GM23338 (cell line): ENCODE measurements around the gene RNF151. TPM values are rescaled to one million over a fixed set of nuclear protein-coding genes. Genes with fewer than 3 reads are reported as not detected.

ENCODE experiments used
- ATAC-seq: fragments of 200-7000 bp; cut with Tn5 transposase; 3 replicates; pipeline ENCODE4 v1.9.1; 2020
- DNase-seq: peaks from one replicate; pipeline ENCODE4 v3.0.0-alpha.2; 2015; ENCODE audit warnings: low spot score
- H2AFZ ChIP-seq: fragments of 200-600 bp; sonication (generic); 2 replicates; pipeline ENCODE4 v1.8.0; 2016; ENCODE audit warnings: antibody characterized with exemption, mild to moderate bottlenecking, moderate library complexity
- H3F3A ChIP-seq: fragments of 200-600 bp; sonication (generic); replicated peaks from 2 replicates; pipeline ENCODE4 v1.8.0; 2017; ENCODE audit warnings: antibody characterized with exemption, mixed run types, low read depth
- H3K27ac ChIP-seq: fragments of 200-600 bp; sonication (generic); 2 replicates; pipeline ENCODE4 v1.6.1; 2016; ENCODE audit warnings: low read depth
- H3K27me3 ChIP-seq: fragments of 200-600 bp; sonication (generic); 2 replicates; pipeline ENCODE4 v1.8.0; 2016; ENCODE audit warnings: mild to moderate bottlenecking, mixed run types, moderate library complexity; ENCODE audit not compliant: insufficient read depth
- H3K36me3 ChIP-seq: fragments of 200-600 bp; sonication (generic); 2 replicates; pipeline ENCODE4 v1.8.0; 2016; ENCODE audit warnings: mild to moderate bottlenecking; ENCODE audit not compliant: insufficient read depth
- H3K4me1 ChIP-seq: fragments of 200-600 bp; sonication (generic); 2 replicates; pipeline ENCODE4 v1.8.0; 2016; ENCODE audit warnings: mild to moderate bottlenecking, moderate library complexity; ENCODE audit not compliant: insufficient read depth
- H3K4me2 ChIP-seq: fragments of 200-600 bp; sonication (generic); 2 replicates; pipeline ENCODE4 v1.7.1; 2017; ENCODE audit warnings: mixed run types
- H3K4me3 ChIP-seq: fragments of 200-600 bp; sonication (generic); 2 replicates; pipeline ENCODE4 v1.6.1; 2016; ENCODE audit warnings: mixed run types
- H3K79me2 ChIP-seq: fragments of 200-600 bp; sonication (generic); replicated peaks from 2 replicates; pipeline ENCODE4 v1.8.0; 2017; ENCODE audit warnings: mild to moderate bottlenecking; ENCODE audit not compliant: insufficient read depth
- H3K9me2 ChIP-seq: fragments of 200-600 bp; sonication (generic); 2 replicates; pipeline ENCODE4 v1.8.0; 2017; ENCODE audit not compliant: insufficient read depth
- H4K20me1 ChIP-seq: fragments of 200-600 bp; sonication (generic); replicated peaks from 2 replicates; pipeline ENCODE4 v1.8.0; 2017; ENCODE audit warnings: mild to moderate bottlenecking; ENCODE audit not compliant: insufficient read depth
- H3K27ac Mint-ChIP-seq: 2 replicates; pipeline ENCODE4 v1.8.0; 2020; ENCODE audit warnings: inconsistent platforms, mild to moderate bottlenecking, moderate library complexity, mixed read lengths
- H3K27me3 Mint-ChIP-seq: 3 replicates; pipeline ENCODE4 v1.8.0; 2022; ENCODE audit warnings: low read depth, mild to moderate bottlenecking, moderate library complexity, mixed read lengths, inconsistent platforms; ENCODE audit not compliant: insufficient read depth, poor library complexity
- H3K36me3 Mint-ChIP-seq: 3 replicates; pipeline ENCODE4 v1.8.0; 2021; ENCODE audit warnings: low read depth, mild to moderate bottlenecking, inconsistent platforms, moderate library complexity, mixed read lengths
- H3K4me1 Mint-ChIP-seq: 3 replicates; pipeline ENCODE4 v1.8.0; 2020; ENCODE audit warnings: mild to moderate bottlenecking, inconsistent platforms, mixed read lengths
- H3K4me3 Mint-ChIP-seq: 3 replicates; pipeline ENCODE4 v1.8.0; 2021; ENCODE audit warnings: moderate library complexity, mild to moderate bottlenecking, inconsistent platforms, mixed read lengths
- H3K9me3 Mint-ChIP-seq: 3 replicates; pipeline ENCODE4 v1.8.0; 2020; ENCODE audit warnings: moderate library complexity, mild to moderate bottlenecking, inconsistent platforms, mixed read lengths
- CREB1 ChIP-seq: fragments of 250-450 bp; sonication (Bioruptor Pico); IDR thresholded peaks from 2 replicates; pipeline ENCODE4 v1.5.0; 2020; ENCODE audit warnings: low read depth, mild to moderate bottlenecking, moderate library complexity
- ETS1 ChIP-seq: IDR thresholded peaks from 2 replicates; pipeline ENCODE4 v1.6.1; 2016; ENCODE audit warnings: antibody characterized with exemption
- EZH2 ChIP-seq: fragments of 200-600 bp; sonication (generic); IDR thresholded peaks from one replicate; pipeline ENCODE4 v1.8.0; 2017; ENCODE audit warnings: antibody characterized with exemption, mild to moderate bottlenecking, low read depth; ENCODE audit not compliant: unreplicated experiment
- EZH2phosphoT487 ChIP-seq: fragments of 200-600 bp; sonication (generic); IDR thresholded peaks from one replicate; pipeline ENCODE4 v1.8.1; 2018; ENCODE audit warnings: antibody characterized with exemption; ENCODE audit not compliant: unreplicated experiment
- JUNB ChIP-seq: IDR thresholded peaks from one replicate; pipeline ENCODE4 v1.6.1; 2016; ENCODE audit warnings: antibody characterized with exemption; ENCODE audit not compliant: unreplicated experiment
- NANOG ChIP-seq: IDR thresholded peaks from 2 replicates; pipeline ENCODE4 v1.6.1; 2016; ENCODE audit warnings: antibody characterized with exemption, borderline replicate concordance
- POLR2AphosphoS5 ChIP-seq: IDR thresholded peaks from 2 replicates; pipeline ENCODE4 v1.6.1; 2016; ENCODE audit warnings: antibody characterized with exemption, low read depth
- STAT1 ChIP-seq: IDR thresholded peaks from one replicate; pipeline ENCODE4 v1.6.1; 2016; ENCODE audit warnings: antibody characterized with exemption; ENCODE audit not compliant: unreplicated experiment
- ZNF114 ChIP-seq: fragments of 250-450 bp; sonication (Bioruptor Pico); IDR thresholded peaks from 2 replicates; pipeline ENCODE4 v1.5.0; 2020; ENCODE audit warnings: mild to moderate bottlenecking, moderate library complexity
- ZNF331 ChIP-seq: fragments of 250-450 bp; sonication (Bioruptor Pico); IDR thresholded peaks from 2 replicates; pipeline ENCODE4 v1.5.0; 2020; ENCODE audit warnings: low read depth, mild to moderate bottlenecking, moderate library complexity
- polyA plus RNA-seq: library from polyadenylated mRNA; unstranded; fragments of >200 nt; fragmentation: Nextera tagmentation; extraction: Ambion mirVana; gene quantifications from 2 replicates; pipeline ENCODE4 v1.2.1, GENCODE V29; 2016
- total RNA-seq: library from RNA; depleted of rRNA; stranded (reverse); fragments of >200 nt; shearing (Covaris generic); gene quantifications from 2 replicates; pipeline ENCODE4 v1.2.3, GENCODE V29; 2014
- TF ChIP-seq, protein P1 (sequence below), 2 experiments: fragments of 200-600 bp in 1 of 2; sonication (generic) in 1 of 2; conservative IDR thresholded peaks; 2 replicates each; pipeline versions ENCODE4 v1.5.1 to v1.6.1; 2016 to 2017; ENCODE audit warnings: antibody characterized with exemption in 2 of 2, low read depth in 2 of 2, mild to moderate bottlenecking in 2 of 2, moderate library complexity in 1 of 2
- TF ChIP-seq, protein P2 (sequence below): IDR thresholded peaks from one replicate; pipeline ENCODE4 v1.6.1; 2018; ENCODE audit warnings: antibody characterized with exemption; ENCODE audit not compliant: unreplicated experiment
- TF ChIP-seq, protein P3 (sequence below): fragments of 250-450 bp; sonication (Bioruptor Pico); IDR thresholded peaks from 2 replicates; pipeline ENCODE4 v1.5.0; 2020; ENCODE audit warnings: mild to moderate bottlenecking, moderate library complexity

RNF151 gene
- total and polyA plus RNA-seq, 2 experiments from 2014 or later, result not detected

DNA sequence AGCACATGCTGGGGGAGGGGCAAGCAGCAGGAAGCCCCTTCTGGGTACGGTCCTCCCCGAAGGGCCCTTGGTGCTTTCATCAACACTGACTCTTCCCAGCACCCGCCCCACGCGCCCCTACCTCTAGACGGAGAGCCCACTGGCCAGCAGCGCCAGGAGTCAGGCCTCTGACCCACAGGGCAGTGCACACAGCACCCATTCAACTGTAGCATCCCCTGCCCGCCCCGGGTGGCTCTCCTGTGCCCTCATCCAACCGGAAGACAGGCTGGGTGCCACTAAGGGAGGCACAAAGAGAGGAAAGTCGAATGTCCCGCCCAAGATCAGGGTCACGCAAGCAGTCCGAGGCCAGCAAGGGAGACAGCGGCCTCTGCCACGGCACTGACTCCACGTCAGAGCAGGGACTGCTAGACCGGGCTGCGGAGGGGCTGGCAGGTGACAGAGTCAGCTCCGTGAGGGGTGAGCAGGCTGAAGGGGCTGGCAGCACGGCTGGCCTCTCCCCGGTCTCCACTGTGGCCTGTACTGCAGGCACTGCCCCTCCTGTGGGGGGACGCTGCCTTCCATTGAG is 33.5 kb upstream of the RNF151 start:
- Histone ChIP-seq H3K27ac (no peak overlapping the region), H4K20me1 (no peaks in the 10 kb centered on the region), H3K27me3 (peaks cover 24% of the 10 kb centered on the region), H3K4me3 (no peak overlapping the region), H3K9me2 (no peaks in the 10 kb centered on the region), H3K79me2 (no peaks in the 10 kb centered on the region), H3F3A (no peaks in the 10 kb centered on the region), H3K36me3 (no peaks in the 10 kb centered on the region), H3K4me2 (no peak overlapping the region), H3K4me1 (0 out of 2 replicates have a peak, but pooled peaks cover 2% of the 10 kb centered on the region), H2AFZ (peak overlapping the region; percentile 52; the same call in 1 of the 2 replicates)
- TF ChIP-seq JUNB, result no peak
- TF ChIP-seq ZNF331 (CRISPR knock-in tag), result no peak
- TF ChIP-seq CREB1 (CRISPR knock-in tag), result no peak
- TF ChIP-seq ZNF114 (CRISPR knock-in tag), result no peak
- TF ChIP-seq EZH2phosphoT487, result no peak
- TF ChIP-seq ETS1, result no peak
- TF ChIP-seq POLR2AphosphoS5, result no peak
- TF ChIP-seq NANOG, result no peak
- TF ChIP-seq, protein P1, sequence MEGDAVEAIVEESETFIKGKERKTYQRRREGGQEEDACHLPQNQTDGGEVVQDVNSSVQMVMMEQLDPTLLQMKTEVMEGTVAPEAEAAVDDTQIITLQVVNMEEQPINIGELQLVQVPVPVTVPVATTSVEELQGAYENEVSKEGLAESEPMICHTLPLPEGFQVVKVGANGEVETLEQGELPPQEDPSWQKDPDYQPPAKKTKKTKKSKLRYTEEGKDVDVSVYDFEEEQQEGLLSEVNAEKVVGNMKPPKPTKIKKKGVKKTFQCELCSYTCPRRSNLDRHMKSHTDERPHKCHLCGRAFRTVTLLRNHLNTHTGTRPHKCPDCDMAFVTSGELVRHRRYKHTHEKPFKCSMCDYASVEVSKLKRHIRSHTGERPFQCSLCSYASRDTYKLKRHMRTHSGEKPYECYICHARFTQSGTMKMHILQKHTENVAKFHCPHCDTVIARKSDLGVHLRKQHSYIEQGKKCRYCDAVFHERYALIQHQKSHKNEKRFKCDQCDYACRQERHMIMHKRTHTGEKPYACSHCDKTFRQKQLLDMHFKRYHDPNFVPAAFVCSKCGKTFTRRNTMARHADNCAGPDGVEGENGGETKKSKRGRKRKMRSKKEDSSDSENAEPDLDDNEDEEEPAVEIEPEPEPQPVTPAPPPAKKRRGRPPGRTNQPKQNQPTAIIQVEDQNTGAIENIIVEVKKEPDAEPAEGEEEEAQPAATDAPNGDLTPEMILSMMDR (conservative IDR thresholded peaks at IDR 0.05; ENCODE audit: low read depth in 2 of 2), result no peak
- TF ChIP-seq, protein P2, sequence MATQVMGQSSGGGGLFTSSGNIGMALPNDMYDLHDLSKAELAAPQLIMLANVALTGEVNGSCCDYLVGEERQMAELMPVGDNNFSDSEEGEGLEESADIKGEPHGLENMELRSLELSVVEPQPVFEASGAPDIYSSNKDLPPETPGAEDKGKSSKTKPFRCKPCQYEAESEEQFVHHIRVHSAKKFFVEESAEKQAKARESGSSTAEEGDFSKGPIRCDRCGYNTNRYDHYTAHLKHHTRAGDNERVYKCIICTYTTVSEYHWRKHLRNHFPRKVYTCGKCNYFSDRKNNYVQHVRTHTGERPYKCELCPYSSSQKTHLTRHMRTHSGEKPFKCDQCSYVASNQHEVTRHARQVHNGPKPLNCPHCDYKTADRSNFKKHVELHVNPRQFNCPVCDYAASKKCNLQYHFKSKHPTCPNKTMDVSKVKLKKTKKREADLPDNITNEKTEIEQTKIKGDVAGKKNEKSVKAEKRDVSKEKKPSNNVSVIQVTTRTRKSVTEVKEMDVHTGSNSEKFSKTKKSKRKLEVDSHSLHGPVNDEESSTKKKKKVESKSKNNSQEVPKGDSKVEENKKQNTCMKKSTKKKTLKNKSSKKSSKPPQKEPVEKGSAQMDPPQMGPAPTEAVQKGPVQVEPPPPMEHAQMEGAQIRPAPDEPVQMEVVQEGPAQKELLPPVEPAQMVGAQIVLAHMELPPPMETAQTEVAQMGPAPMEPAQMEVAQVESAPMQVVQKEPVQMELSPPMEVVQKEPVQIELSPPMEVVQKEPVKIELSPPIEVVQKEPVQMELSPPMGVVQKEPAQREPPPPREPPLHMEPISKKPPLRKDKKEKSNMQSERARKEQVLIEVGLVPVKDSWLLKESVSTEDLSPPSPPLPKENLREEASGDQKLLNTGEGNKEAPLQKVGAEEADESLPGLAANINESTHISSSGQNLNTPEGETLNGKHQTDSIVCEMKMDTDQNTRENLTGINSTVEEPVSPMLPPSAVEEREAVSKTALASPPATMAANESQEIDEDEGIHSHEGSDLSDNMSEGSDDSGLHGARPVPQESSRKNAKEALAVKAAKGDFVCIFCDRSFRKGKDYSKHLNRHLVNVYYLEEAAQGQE, result no peak
- TF ChIP-seq, protein P3, sequence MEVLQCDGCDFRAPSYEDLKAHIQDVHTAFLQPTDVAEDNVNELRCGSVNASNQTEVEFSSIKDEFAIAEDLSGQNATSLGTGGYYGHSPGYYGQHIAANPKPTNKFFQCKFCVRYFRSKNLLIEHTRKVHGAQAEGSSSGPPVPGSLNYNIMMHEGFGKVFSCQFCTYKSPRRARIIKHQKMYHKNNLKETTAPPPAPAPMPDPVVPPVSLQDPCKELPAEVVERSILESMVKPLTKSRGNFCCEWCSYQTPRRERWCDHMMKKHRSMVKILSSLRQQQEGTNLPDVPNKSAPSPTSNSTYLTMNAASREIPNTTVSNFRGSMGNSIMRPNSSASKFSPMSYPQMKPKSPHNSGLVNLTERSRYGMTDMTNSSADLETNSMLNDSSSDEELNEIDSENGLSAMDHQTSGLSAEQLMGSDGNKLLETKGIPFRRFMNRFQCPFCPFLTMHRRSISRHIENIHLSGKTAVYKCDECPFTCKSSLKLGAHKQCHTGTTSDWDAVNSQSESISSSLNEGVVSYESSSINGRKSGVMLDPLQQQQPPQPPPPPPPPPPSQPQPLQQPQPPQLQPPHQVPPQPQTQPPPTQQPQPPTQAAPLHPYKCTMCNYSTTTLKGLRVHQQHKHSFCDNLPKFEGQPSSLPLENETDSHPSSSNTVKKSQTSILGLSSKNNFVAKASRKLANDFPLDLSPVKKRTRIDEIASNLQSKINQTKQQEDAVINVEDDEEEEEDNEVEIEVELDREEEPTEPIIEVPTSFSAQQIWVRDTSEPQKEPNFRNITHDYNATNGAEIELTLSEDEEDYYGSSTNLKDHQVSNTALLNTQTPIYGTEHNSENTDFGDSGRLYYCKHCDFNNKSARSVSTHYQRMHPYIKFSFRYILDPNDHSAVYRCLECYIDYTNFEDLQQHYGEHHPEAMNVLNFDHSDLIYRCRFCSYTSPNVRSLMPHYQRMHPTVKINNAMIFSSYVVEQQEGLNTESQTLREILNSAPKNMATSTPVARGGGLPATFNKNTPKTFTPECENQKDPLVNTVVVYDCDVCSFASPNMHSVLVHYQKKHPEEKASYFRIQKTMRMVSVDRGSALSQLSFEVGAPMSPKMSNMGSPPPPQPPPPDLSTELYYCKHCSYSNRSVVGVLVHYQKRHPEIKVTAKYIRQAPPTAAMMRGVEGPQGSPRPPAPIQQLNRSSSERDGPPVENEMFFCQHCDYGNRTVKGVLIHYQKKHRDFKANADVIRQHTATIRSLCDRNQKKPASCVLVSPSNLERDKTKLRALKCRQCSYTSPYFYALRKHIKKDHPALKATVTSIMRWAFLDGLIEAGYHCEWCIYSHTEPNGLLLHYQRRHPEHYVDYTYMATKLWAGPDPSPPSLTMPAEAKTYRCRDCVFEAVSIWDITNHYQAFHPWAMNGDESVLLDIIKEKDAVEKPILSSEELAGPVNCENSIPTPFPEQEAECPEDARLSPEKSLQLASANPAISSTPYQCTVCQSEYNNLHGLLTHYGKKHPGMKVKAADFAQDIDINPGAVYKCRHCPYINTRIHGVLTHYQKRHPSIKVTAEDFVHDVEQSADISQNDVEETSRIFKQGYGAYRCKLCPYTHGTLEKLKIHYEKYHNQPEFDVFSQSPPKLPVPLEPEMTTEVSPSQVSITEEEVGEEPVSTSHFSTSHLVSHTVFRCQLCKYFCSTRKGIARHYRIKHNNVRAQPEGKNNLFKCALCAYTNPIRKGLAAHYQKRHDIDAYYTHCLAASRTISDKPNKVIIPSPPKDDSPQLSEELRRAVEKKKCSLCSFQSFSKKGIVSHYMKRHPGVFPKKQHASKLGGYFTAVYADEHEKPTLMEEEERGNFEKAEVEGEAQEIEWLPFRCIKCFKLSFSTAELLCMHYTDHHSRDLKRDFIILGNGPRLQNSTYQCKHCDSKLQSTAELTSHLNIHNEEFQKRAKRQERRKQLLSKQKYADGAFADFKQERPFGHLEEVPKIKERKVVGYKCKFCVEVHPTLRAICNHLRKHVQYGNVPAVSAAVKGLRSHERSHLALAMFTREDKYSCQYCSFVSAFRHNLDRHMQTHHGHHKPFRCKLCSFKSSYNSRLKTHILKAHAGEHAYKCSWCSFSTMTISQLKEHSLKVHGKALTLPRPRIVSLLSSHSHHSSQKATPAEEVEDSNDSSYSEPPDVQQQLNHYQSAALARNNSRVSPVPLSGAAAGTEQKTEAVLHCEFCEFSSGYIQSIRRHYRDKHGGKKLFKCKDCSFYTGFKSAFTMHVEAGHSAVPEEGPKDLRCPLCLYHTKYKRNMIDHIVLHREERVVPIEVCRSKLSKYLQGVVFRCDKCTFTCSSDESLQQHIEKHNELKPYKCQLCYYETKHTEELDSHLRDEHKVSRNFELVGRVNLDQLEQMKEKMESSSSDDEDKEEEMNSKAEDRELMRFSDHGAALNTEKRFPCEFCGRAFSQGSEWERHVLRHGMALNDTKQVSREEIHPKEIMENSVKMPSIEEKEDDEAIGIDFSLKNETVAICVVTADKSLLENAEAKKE (CRISPR knock-in tag), result no peak
- no peak for TF ChIP-seq STAT1
- TF ChIP-seq EZH2, result no peak
- DNase-seq (no peak), ATAC-seq (no peak)
- Mint-ChIP-seq H3K36me3 (peaks cover 4% of the 10 kb centered on the region), H3K9me3 (no peaks in the 10 kb centered on the region), H3K27ac (no peak overlapping the region), H3K4me3 (no peak overlapping the region), H3K27me3 (peaks cover 24% of the 10 kb centered on the region), H3K4me1 (0 out of 3 replicates have a peak, but pooled peaks cover 7% of the 10 kb centered on the region)
